HG02852 (cell line): Measurements from ENCODE around the gene NTRK2.
"Not testable (repeated sequence)": the region's sequence is repeated elsewhere in the genome, so short reads cannot be mapped to it uniquely, and the experiment has no call there.

Experiments
- ATAC-seq: cut with Tn5 transposase; IDR thresholded peaks from one replicate; pipeline ENCODE4 v1.9.1; 2021; ENCODE audit warnings: mild to moderate bottlenecking, moderate library complexity; ENCODE audit not compliant: unreplicated experiment

Gene NTRK2

GRCh38 chr9:84875193-84875592 lies 205.7 kb downstream of the NTRK2 start:
- ATAC-seq, result no peak

GRCh38 chr9:84879631-84880030 lies 210.1 kb downstream of the NTRK2 start:
- ATAC-seq, result no peak

- ATAC-seq, result no peak
Observed at GRCh38 chr9:84880835-84881234, 211.3 kb downstream of the NTRK2 start.

GRCh38 chr9:84886866-84887265 lies 217.3 kb downstream of the NTRK2 start:
- no peak for ATAC-seq

GRCh38 chr9:84891924-84892323 lies 222.4 kb downstream of the NTRK2 start:
- ATAC-seq, result no peak

- ATAC-seq, result no peak
Observed at GRCh38 chr9:84893419-84894128, 224.0 kb downstream of the NTRK2 start.

- no peak for ATAC-seq
Observed at GRCh38 chr9:84894859-84895258, 225.3 kb downstream of the NTRK2 start.

GRCh38 chr9:84897362-84898094 lies 228.0 kb downstream of the NTRK2 start:
- ATAC-seq, result no peak

GRCh38 chr9:84898188-84898587 lies 228.7 kb downstream of the NTRK2 start:
- ATAC-seq, result no peak

- not testable (repeated sequence) for ATAC-seq
Observed at GRCh38 chr9:84898618-84899017, 229.1 kb downstream of the NTRK2 start.

- no peak for ATAC-seq
Observed at GRCh38 chr9:84899326-84899725, 229.8 kb downstream of the NTRK2 start.

GRCh38 chr9:84900421-84900820 lies 230.9 kb downstream of the NTRK2 start:
- ATAC-seq, result no peak

GRCh38 chr9:84903963-84904362 lies 234.4 kb downstream of the NTRK2 start:
- ATAC-seq, result no peak

- no peak for ATAC-seq
Observed at GRCh38 chr9:84916769-84917168, 247.2 kb downstream of the NTRK2 start.

- ATAC-seq, result no peak
Observed at GRCh38 chr9:84917366-84918070, 248.0 kb downstream of the NTRK2 start.

- no peak for ATAC-seq
Observed at GRCh38 chr9:84919440-84919839, 249.9 kb downstream of the NTRK2 start.

GRCh38 chr9:84921175-84921574 lies 251.6 kb downstream of the NTRK2 start:
- ATAC-seq, result no peak

- no peak for ATAC-seq
Observed at GRCh38 chr9:84922051-84922450, 252.5 kb downstream of the NTRK2 start.

- ATAC-seq, result no peak
Observed at GRCh38 chr9:84924266-84924665, 254.7 kb downstream of the NTRK2 start.

GRCh38 chr9:84925225-84925872 lies 255.8 kb downstream of the NTRK2 start:
- ATAC-seq, result no peak

- ATAC-seq, result no peak
Observed at GRCh38 chr9:84926793-84927192, 257.3 kb downstream of the NTRK2 start.
